ENCODE measurements around the gene KIR3DL3. TPM values are rescaled to one million over a fixed set of nuclear protein-coding genes. Genes with fewer than 3 reads are reported as not detected.
"Not testable (repeated sequence)": the region's sequence is repeated elsewhere in the genome, so short reads cannot be mapped to it uniquely, and the experiment has no call there.

KIR3DL3 gene
- polyA plus RNA-seq, 3 donors from 2014 or later = not detected

DNA sequence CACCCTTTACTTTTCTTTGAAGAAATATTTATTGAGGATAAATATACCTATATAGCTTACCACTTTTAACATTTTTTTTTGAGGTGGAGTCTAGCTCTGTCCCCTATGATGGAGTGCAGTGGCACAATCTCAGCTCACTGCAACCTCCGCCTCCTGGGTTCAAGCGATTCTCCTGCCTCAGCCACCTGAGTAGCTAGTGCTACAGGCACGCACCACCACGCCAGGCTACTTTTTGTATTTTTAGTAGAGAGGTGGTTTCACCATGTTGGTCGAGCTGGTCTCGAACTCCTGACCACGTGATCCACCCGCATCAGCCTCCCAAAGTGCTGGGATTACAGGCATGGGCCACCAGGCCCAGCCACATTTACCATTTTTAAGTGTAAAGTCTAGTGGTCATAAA is 51.6 kb downstream of the KIR3DL3 start:
- peak overlapping the region in 2 of 6 donors; percentile 9 to 16 for H3K27ac Mint-ChIP-seq
- H3K27me3 Mint-ChIP-seq (ENCODE audit: low read depth in 3 of 3) = peaks cover 11 to 13% (median 12%) of the 10 kb centered on the region in 3 donors
- H3K9me3 Mint-ChIP-seq, H3K4me3 Mint-ChIP-seq, DNase-seq: not testable (repeated sequence)
- peaks cover 22 to 25% of the 10 kb centered on the region in 2 donors for H3K4me1 Mint-ChIP-seq
- peaks cover 0 to 20% (median 4%) of the 10 kb centered on the region in 3 donors for H3K36me3 Mint-ChIP-seq

DNA sequence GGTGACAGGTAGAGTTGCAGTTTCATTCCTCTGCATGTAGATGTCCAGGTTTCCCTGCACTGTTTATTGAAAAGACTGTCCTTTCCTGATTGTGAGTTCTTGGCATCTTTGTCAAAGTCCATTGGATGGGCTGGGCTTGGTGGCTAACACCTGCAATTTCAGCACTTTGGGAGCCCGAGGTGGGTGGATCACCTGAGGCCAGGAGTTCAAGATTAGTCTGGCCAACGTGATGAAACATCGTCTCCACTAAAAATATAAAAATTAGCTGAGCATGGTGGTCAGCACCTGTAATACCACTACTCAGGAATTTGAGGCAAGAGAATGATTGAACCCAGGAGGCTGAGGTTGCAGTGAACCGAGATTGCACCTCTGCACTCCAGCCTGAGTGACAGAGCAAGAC is 53.6 kb downstream of the KIR3DL3 start:
- H3K9me3 Mint-ChIP-seq, H3K27ac Mint-ChIP-seq, H3K4me3 Mint-ChIP-seq, DNase-seq: not testable (repeated sequence)
- peaks cover 3 to 16% (median 5%) of the 10 kb centered on the region in 3 donors for H3K36me3 Mint-ChIP-seq
- H3K27me3 Mint-ChIP-seq (ENCODE audit: low read depth in 3 of 3) = peaks cover 5 to 14% (median 9%) of the 10 kb centered on the region in 3 donors
- H3K4me1 Mint-ChIP-seq = peaks cover 8 to 13% of the 10 kb centered on the region in 2 donors

DNA sequence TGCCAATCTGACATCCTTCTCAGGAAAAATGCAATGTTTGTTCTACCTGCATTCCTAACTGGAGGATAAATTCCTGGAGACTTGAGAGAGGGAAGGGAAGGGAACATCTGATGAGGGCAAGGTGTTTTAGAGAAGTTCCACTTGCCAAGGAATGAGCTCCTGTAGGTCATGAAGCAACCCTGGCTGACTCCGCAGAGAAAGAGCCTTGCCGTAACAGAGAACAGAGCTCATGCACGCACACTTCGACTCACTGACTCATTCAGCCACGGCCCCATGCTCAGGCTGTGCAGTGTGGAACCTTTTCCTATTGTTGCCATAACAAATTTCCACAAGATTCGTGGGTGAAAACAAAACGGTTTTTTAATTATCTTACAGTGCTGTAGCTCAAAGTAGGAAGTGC is 54.7 kb downstream of the KIR3DL3 start:
- H3K27me3 Mint-ChIP-seq (ENCODE audit: low read depth in 3 of 3) = peaks cover 2 to 14% (median 7%) of the 10 kb centered on the region in 3 donors
- H3K4me3 Mint-ChIP-seq, H3K9me3 Mint-ChIP-seq, DNase-seq, H3K4me1 Mint-ChIP-seq: not testable (repeated sequence)
- H3K36me3 Mint-ChIP-seq = peaks cover 3 to 14% (median 3%) of the 10 kb centered on the region in 3 donors
- peak overlapping the region in 1 of 6 donors; percentile 29 for H3K27ac Mint-ChIP-seq

GRCh38 chr19:54782916-54783315 is 58.7 kb downstream of the KIR3DL3 start:
- H3K27me3 Mint-ChIP-seq (ENCODE audit: low read depth in 3 of 3); H3K4me3 Mint-ChIP-seq; H3K9me3 Mint-ChIP-seq; H3K4me1 Mint-ChIP-seq; DNase-seq; H3K27ac Mint-ChIP-seq: not testable (repeated sequence)
- H3K36me3 Mint-ChIP-seq = peaks cover 3 to 24% (median 6%) of the 10 kb centered on the region in 3 donors

Other genes with a start within 250 kb of the KIR3DL3 start
- gene LAIR2, start 221.6 kb upstream of the KIR3DL3 start, polyA plus RNA-seq = 100 to 1,000 TPM in 2 of 3 donors, 10 to 100 TPM in 1; 77.7 to 463 (median 183) TPM
- 1 to 10 TPM in 2 of 3 donors, under 1 TPM in 1; 0.58 to 9.7 (median 7.9) TPM for gene LILRA2, start 150.7 kb upstream of the KIR3DL3 start, polyA plus RNA-seq
- 1 to 10 TPM in 2 of 3 donors, under 1 TPM in 1; 0.47 to 3.4 (median 1.1) TPM for gene LILRA1, start 130.8 kb upstream of the KIR3DL3 start, polyA plus RNA-seq
- 10 to 100 TPM in 1 of 3 donors, 1 to 10 TPM in 2; 4.7 to 12.8 (median 9.1) TPM for gene LILRB1, start 94.0 kb upstream of the KIR3DL3 start, polyA plus RNA-seq
- gene LILRB4, start 61.5 kb upstream of the KIR3DL3 start, polyA plus RNA-seq = 1 to 10 TPM in 1 of 3 donors, under 1 TPM in 2; 0.27 to 7.4 (median 0.69) TPM
- gene KIR2DL3, start 14.1 kb downstream of the KIR3DL3 start, polyA plus RNA-seq = 10 to 100 TPM; 38.6 to 81.1 (median 72.4) TPM
- 10 to 100 TPM; 56.9 to 93.2 (median 74.6) TPM for gene KIR2DL1, start 45.4 kb downstream of the KIR3DL3 start, polyA plus RNA-seq
- gene KIR2DL4, start 79.2 kb downstream of the KIR3DL3 start, polyA plus RNA-seq = 10 to 100 TPM; 26.5 to 67.2 (median 61.6) TPM
- gene KIR3DL1, start 92.0 kb downstream of the KIR3DL3 start, polyA plus RNA-seq = 100 to 1,000 TPM; 140 to 162 (median 144) TPM
- gene KIR2DS4, start 108.2 kb downstream of the KIR3DL3 start, polyA plus RNA-seq = 100 to 1,000 TPM in 1 of 3 donors, 10 to 100 TPM in 2; 55.3 to 149 (median 79.7) TPM
- gene KIR3DL2, start 126.0 kb downstream of the KIR3DL3 start, polyA plus RNA-seq = 10 to 100 TPM; 36.1 to 61.1 (median 44.1) TPM
- under 1 TPM in 1 of 3 donors, not detected in 2; 0.46 TPM for gene FCAR, start 149.8 kb downstream of the KIR3DL3 start, polyA plus RNA-seq
- gene NCR1, start 181.7 kb downstream of the KIR3DL3 start, polyA plus RNA-seq = 100 to 1,000 TPM in 1 of 3 donors, 10 to 100 TPM in 2; 34.1 to 146 (median 61.1) TPM
- gene NLRP7, start 223.1 kb downstream of the KIR3DL3 start, polyA plus RNA-seq = 1 to 10 TPM in 1 of 3 donors, under 1 TPM in 1, not detected in 1; 0.27 to 2.0 TPM
- gene NLRP2, start 241.9 kb downstream of the KIR3DL3 start, polyA plus RNA-seq = 10 to 100 TPM in 1 of 3 donors, 1 to 10 TPM in 2; 1.9 to 18.7 (median 4.4) TPM

Measured in immature natural killer cell (primary cell).